Measurements from ENCODE around the gene DNAH6.

DNA sequence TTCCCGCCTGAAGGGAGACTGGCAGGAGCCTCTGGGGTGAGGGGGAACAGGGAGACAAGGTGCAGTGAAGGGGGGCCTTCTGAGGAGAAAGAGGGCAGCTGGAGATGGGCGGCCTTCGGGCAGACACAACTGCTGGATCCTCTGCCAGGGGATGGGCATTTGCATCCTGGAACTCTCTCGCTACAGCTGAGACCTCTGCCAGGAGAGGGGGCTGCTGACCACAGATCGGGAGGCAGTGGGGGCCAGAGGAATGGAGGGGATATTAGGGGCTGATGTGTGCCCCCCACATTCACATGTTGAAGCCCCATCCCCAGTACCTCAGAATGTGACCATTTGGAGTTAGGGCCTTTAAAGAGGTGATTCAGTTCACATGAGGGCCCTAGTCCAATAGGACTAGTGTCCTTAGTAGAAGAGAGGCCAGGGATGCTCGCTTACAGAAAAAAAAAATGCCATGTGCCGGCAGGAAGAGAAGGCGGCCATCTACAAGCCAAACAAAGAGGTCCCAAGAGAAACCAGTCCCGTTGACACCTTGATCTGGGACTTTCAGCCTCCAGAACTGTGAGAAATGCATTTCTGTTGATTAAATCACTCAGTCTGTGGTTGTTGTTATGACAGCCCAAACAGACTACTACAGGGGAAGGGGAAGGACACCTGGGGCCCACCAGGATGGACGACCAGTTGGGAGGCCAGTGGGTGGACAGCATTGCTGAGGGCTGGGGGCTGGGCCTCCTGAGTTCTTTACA is 314.6 kb downstream of the DNAH6 start:
- TF ChIP-seq POLR2A (IDR thresholded peaks at IDR 0.05; ENCODE audit: low read length) (no peak), GATA1 (IDR thresholded peaks at IDR 0.05; ENCODE audit: low read depth, low read length) (no peak)

Measured in erythroblast (primary cell).